Measurements from ENCODE around the gene RNF113A.

DNA sequence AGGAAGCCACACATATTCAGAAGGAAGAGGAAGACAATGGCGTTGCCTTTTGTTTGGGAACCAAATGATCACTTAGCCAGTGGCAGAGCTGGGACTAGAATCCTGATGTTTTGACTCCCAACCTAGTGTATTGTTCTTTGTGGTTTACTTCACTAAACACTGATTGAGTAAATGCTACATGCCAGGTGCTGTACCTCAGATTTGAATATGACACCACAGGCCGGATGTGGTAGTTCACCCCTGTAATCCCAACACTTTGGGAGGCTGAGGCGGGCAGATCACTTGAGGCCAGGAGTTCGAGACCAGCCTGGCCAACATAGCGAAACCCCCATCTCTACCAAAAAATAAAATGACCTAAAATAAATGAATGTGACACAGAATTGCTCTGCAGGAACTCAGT lies 8.5 kb upstream of the RNF113A start:
- TF ChIP-seq, protein P1, sequence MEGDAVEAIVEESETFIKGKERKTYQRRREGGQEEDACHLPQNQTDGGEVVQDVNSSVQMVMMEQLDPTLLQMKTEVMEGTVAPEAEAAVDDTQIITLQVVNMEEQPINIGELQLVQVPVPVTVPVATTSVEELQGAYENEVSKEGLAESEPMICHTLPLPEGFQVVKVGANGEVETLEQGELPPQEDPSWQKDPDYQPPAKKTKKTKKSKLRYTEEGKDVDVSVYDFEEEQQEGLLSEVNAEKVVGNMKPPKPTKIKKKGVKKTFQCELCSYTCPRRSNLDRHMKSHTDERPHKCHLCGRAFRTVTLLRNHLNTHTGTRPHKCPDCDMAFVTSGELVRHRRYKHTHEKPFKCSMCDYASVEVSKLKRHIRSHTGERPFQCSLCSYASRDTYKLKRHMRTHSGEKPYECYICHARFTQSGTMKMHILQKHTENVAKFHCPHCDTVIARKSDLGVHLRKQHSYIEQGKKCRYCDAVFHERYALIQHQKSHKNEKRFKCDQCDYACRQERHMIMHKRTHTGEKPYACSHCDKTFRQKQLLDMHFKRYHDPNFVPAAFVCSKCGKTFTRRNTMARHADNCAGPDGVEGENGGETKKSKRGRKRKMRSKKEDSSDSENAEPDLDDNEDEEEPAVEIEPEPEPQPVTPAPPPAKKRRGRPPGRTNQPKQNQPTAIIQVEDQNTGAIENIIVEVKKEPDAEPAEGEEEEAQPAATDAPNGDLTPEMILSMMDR (IDR thresholded peaks at IDR 0.05), result no peak
- no peak for TF ChIP-seq POLR2A (IDR thresholded peaks at IDR 0.05)

Data from heart left ventricle (tissue), 13 donors.